Endothelial cell of umbilical vein (primary cell): ENCODE measurements around the gene LGMN. TPM values are rescaled to one million over a fixed set of nuclear protein-coding genes. Genes with fewer than 3 reads are reported as not detected.

Source experiments
- BruUV-seq: library from RNA; stranded (reverse); fragments of 400-500 nt; replicated peaks from 2 replicates; lab custom pipeline; 2021; lab: Mats Ljungman, UMichigan
- CTCF ChIA-PET: fragments of 300-600, 350-600 bp; sonication (Branson Sonifier 250); formaldehyde crosslinking; loops from one replicate; lab custom pipeline; 2021; ENCODE audit warnings: antibody characterized with exemption, inconsistent platforms; lab: Charles Lee
- POLR2A ChIA-PET: fragments of 300-600, 350-600 bp; sonication (Branson Sonifier 250); formaldehyde crosslinking; loops from one replicate; lab custom pipeline; 2021; ENCODE audit warnings: antibody characterized with exemption, inconsistent platforms; lab: Charles Lee
- DNase-seq: peaks from one replicate; pipeline ENCODE4 v3.0.0-alpha.2; 2011; ENCODE audit warnings: low read depth, low spot score
- FAIRE-seq: peaks from 2 replicates; lab custom pipeline; 2011; peaks lifted over from hg19 to GRCh38; lab: Jason Lieb, UNC
- H2AFZ ChIP-seq: 2 replicates; pipeline ENCODE4 v1.6.0; 2012; ENCODE audit warnings: low read depth, low read length, control low read depth, inconsistent platforms
- H3K27ac ChIP-seq: 2 replicates; pipeline ENCODE4 v1.5.1; 2011; ENCODE audit warnings: low read depth, mild to moderate bottlenecking, control low read depth, low read length, moderate library complexity; ENCODE audit not compliant: insufficient read depth
- H3K27me3 ChIP-seq, 2 experiments: 2 replicates each; pipeline versions ENCODE4 v1.6.0 to v1.6.1; 2011; ENCODE audit warnings: low read length in 2 of 2, mixed read lengths in 1 of 2; ENCODE audit not compliant: control insufficient read depth in 2 of 2, insufficient read depth in 2 of 2
- H3K36me3 ChIP-seq, 2 experiments: 2 replicates in 1 of 2; 3 replicates in 1 of 2; pipeline ENCODE4 v1.5.1; 2011; ENCODE audit warnings: low read length in 2 of 2, mild to moderate bottlenecking in 1 of 2, moderate library complexity in 1 of 2; ENCODE audit not compliant: control insufficient read depth in 2 of 2, insufficient read depth in 2 of 2; ENCODE audit errors: extremely low read depth in 1 of 2
- H3K4me1 ChIP-seq: 3 replicates; pipeline ENCODE4 v1.5.1; 2011; ENCODE audit warnings: mild to moderate bottlenecking, low read length; ENCODE audit not compliant: control insufficient read depth, insufficient read depth; ENCODE audit errors: extremely low read depth
- H3K4me2 ChIP-seq: 2 replicates; pipeline ENCODE4 v1.6.1; 2011; ENCODE audit warnings: low read length, control low read depth, mixed read lengths; ENCODE audit not compliant: insufficient read depth
- H3K4me3 ChIP-seq, 3 experiments: fragments of 200-600 bp in 1 of 3; sonication (generic), shearing (Covaris generic) in 1 of 3; replicated peaks in 1 of 3; 2 replicates each; pipeline ENCODE4 v1.5.1; 2011 to 2016; ENCODE audit warnings: control low read depth in 3 of 3, low read length in 3 of 3, mild to moderate bottlenecking in 2 of 3, inconsistent platforms in 1 of 3, low read depth in 1 of 3, moderate library complexity in 1 of 3; ENCODE audit not compliant: insufficient read depth in 1 of 3
- H3K79me2 ChIP-seq: 2 replicates; pipeline ENCODE4 v1.6.0; 2012; ENCODE audit warnings: low read length, inconsistent platforms; ENCODE audit not compliant: control insufficient read depth, insufficient read depth
- H3K9ac ChIP-seq: replicated peaks from 2 replicates; pipeline ENCODE3; 2011; ENCODE audit warnings: low read length, control low read depth; ENCODE audit not compliant: insufficient read depth; ENCODE audit errors: extremely low read depth
- H3K9me1 ChIP-seq: replicated peaks from 3 replicates; pipeline ENCODE4 v1.6.0; 2011; ENCODE audit warnings: mild to moderate bottlenecking, low read length; ENCODE audit not compliant: control insufficient read depth, insufficient read depth; ENCODE audit errors: extremely low read depth
- H3K9me3 ChIP-seq: replicated peaks from 2 replicates; pipeline ENCODE4 v1.5.1; 2012; ENCODE audit warnings: low read length, inconsistent platforms; ENCODE audit not compliant: control insufficient read depth, insufficient read depth
- H4K20me1 ChIP-seq: replicated peaks from 2 replicates; pipeline ENCODE3; 2011; ENCODE audit warnings: mild to moderate bottlenecking, low read length; ENCODE audit not compliant: control insufficient read depth, insufficient read depth; ENCODE audit errors: extremely low read depth
- EZH2 ChIP-seq: IDR thresholded peaks from 2 replicates; pipeline ENCODE4 v1.6.1; 2012; ENCODE audit warnings: borderline replicate concordance, low read depth, mild to moderate bottlenecking, moderate library complexity, low read length, inconsistent platforms; ENCODE audit not compliant: severe bottlenecking
- FOS ChIP-seq: IDR thresholded peaks from 2 replicates; pipeline ENCODE4 v1.6.1; 2011; ENCODE audit warnings: mild to moderate bottlenecking, low read length, moderate library complexity, borderline replicate concordance; ENCODE audit not compliant: insufficient read depth
- GATA2 ChIP-seq: IDR thresholded peaks from 2 replicates; pipeline ENCODE4 v1.7.0; 2011; ENCODE audit warnings: low read depth, mild to moderate bottlenecking, moderate library complexity, mixed read lengths, low read length; ENCODE audit not compliant: insufficient read length, insufficient read depth
- JUN ChIP-seq: IDR thresholded peaks from 2 replicates; pipeline ENCODE4 v1.6.1; 2011; ENCODE audit warnings: borderline replicate concordance, low read depth; ENCODE audit not compliant: insufficient read length, insufficient read depth
- MAX ChIP-seq: IDR thresholded peaks from 2 replicates; pipeline ENCODE4 v1.6.1; 2011; ENCODE audit not compliant: insufficient read depth, insufficient read length
- MYC ChIP-seq: IDR thresholded peaks from one replicate; pipeline ENCODE4 v1.6.1; 2011; ENCODE audit warnings: mild to moderate bottlenecking, low read depth, low read length
- POLR2A ChIP-seq: IDR thresholded peaks from 2 replicates; pipeline ENCODE4 v1.6.1; 2012; ENCODE audit warnings: low read depth, mild to moderate bottlenecking, control low read depth, low read length
- POLR2AphosphoS5 ChIP-seq: IDR thresholded peaks from 2 replicates; pipeline ENCODE4 v1.6.1; 2012; ENCODE audit warnings: low read depth, mild to moderate bottlenecking, control low read depth, low read length, moderate library complexity; ENCODE audit not compliant: insufficient read depth
- dilution Hi-C: fragments of 300-500 bp; cut with MboI; formaldehyde crosslinking; loops from one replicate; pipeline ENCODE4 v1.15.0; 2019; ENCODE audit warnings: low sequenced_read_pairs; ENCODE audit not compliant: extremely low pct_ligation_motif_present
- intact Hi-C: fragments of 100-400 bp; cut with micrococcal nuclease; formaldehyde crosslinking; loops from one replicate; pipeline ENCODE4 v1.10.0; 2022
- polyA plus RNA-seq, 4 experiments: library from polyadenylated mRNA; depleted of rRNA in 3 of 4; stranded (reverse) in 3 of 4; unstranded in 1 of 4; fragments of >200 nt; gene quantifications; 2 replicates each; pipeline versions ENCODE4 v1.2.1 to v1.2.3, GENCODE V29; 2011 to 2012; ENCODE audit warnings: missing spikeins in 1 of 4
- total RNA-seq: library from RNA; stranded (reverse); gene quantifications from 2 replicates; pipeline ENCODE4 v1.2.3, GENCODE V29; 2021
- TF ChIP-seq, protein P1 (sequence below), 2 donors: IDR thresholded peaks; 1 replicate in 1 of 2; 2 replicates in 1 of 2; pipeline ENCODE4 v1.5.1; 2011; ENCODE audit warnings: low read length in 2 of 2, mild to moderate bottlenecking in 2 of 2, moderate library complexity in 2 of 2, control low read depth in 1 of 2, inconsistent platforms in 1 of 2, low read depth in 1 of 2; ENCODE audit not compliant: insufficient read depth in 1 of 2; ENCODE audit errors: extremely low read depth in 1 of 2

Gene LGMN
- total and polyA plus RNA-seq, 2 donors (not counting 3 experiments of a cell fraction or from before 2014, with no cell fraction given) = 56.7 to 99.2 TPM

- DNase-seq = no peak
- Histone ChIP-seq H3K9me3 (no peaks in the 10 kb centered on the region), H3K27ac (no peak overlapping the region), H3K9ac (no peak overlapping the region), H3K36me3 (peaks cover 0 to 4% of the 10 kb centered on the region in 2 experiments), H3K4me2 (no peak overlapping the region), H3K4me3 (no peak overlapping the region), H2AFZ (no peak overlapping the region), H4K20me1 (no peaks in the 10 kb centered on the region), H3K27me3 (no peaks in the 10 kb centered on the region), H3K9me1 (no peaks in the 10 kb centered on the region), H3K4me1 (peaks cover 4% of the 10 kb centered on the region), H3K79me2 (no peaks in the 10 kb centered on the region)
- ChIA-PET POLR2A (no interaction called here), CTCF (interaction anchor here (0.7 to 0.9 kb wide), 2 partner anchors 10 to 351 kb away, joined by 3 to 5 read pairs; no protein-coding TSS in a partner anchor)
- no peak for FAIRE-seq
- dilution Hi-C loops (loop anchor here (25.0 kb wide), 1 partner anchor 314 kb away; no protein-coding TSS in a partner anchor), intact Hi-C loops (no loop called here)
- BruUV-seq = no TSS peak
- TF ChIP-seq POLR2A = no peak
- no peak for TF ChIP-seq MAX
- TF ChIP-seq MYC = no peak
- no peak for TF ChIP-seq JUN
- TF ChIP-seq EZH2 = no peak
- TF ChIP-seq POLR2AphosphoS5 = no peak
- TF ChIP-seq, protein P1, sequence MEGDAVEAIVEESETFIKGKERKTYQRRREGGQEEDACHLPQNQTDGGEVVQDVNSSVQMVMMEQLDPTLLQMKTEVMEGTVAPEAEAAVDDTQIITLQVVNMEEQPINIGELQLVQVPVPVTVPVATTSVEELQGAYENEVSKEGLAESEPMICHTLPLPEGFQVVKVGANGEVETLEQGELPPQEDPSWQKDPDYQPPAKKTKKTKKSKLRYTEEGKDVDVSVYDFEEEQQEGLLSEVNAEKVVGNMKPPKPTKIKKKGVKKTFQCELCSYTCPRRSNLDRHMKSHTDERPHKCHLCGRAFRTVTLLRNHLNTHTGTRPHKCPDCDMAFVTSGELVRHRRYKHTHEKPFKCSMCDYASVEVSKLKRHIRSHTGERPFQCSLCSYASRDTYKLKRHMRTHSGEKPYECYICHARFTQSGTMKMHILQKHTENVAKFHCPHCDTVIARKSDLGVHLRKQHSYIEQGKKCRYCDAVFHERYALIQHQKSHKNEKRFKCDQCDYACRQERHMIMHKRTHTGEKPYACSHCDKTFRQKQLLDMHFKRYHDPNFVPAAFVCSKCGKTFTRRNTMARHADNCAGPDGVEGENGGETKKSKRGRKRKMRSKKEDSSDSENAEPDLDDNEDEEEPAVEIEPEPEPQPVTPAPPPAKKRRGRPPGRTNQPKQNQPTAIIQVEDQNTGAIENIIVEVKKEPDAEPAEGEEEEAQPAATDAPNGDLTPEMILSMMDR (IDR thresholded peaks at IDR 0.05; ENCODE audit: extremely low read depth in 1 of 2, insufficient read depth in 1 of 2, low read depth in 1 of 2, low read length in 2 of 2) = no peak
- no peak for TF ChIP-seq GATA2
- no peak for TF ChIP-seq FOS
Measured at GRCh38 chr14:92676403-92677086, 71.9 kb downstream of the LGMN start.
